ENCODE measurements around the gene SLC5A10.
A peak's percentile ranks its signal among the peaks of the same experiment; 100 is the strongest.
"Not testable (repeated sequence)": the region's sequence is repeated elsewhere in the genome, so short reads cannot be mapped to it uniquely, and the experiment has no call there.

The SLC5A10 gene

DNA sequence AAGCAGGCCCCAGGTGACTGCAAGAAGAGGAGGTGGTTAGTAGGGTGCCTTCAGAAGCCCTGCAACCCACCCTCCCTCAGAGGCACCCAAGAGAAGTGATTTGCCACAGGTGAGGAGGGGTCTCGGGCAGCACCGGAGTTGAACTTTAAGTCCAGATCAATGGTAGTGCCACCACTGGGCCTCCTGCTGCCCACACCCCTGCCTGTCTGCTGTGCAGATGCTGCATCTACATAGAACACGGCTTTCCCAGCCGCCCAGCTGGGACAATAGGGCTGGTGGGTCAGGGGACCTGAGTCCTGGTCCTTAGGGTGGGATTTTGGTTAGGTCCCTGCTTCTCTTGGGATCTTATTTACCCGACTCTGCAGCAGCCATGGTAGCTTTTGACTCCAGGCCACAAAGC is 70.2 kb downstream of the SLC5A10 start:
- no peak for DNase-seq (ENCODE audit: low read depth)
- TF ChIP-seq, protein P1, sequence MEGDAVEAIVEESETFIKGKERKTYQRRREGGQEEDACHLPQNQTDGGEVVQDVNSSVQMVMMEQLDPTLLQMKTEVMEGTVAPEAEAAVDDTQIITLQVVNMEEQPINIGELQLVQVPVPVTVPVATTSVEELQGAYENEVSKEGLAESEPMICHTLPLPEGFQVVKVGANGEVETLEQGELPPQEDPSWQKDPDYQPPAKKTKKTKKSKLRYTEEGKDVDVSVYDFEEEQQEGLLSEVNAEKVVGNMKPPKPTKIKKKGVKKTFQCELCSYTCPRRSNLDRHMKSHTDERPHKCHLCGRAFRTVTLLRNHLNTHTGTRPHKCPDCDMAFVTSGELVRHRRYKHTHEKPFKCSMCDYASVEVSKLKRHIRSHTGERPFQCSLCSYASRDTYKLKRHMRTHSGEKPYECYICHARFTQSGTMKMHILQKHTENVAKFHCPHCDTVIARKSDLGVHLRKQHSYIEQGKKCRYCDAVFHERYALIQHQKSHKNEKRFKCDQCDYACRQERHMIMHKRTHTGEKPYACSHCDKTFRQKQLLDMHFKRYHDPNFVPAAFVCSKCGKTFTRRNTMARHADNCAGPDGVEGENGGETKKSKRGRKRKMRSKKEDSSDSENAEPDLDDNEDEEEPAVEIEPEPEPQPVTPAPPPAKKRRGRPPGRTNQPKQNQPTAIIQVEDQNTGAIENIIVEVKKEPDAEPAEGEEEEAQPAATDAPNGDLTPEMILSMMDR (IDR thresholded peaks at IDR 0.05; ENCODE audit: low read depth, low read length, missing control alignments), result no peak
- H3K4me3 ChIP-seq (ENCODE audit: low read depth, low read length), result no peak overlapping the region

DNA sequence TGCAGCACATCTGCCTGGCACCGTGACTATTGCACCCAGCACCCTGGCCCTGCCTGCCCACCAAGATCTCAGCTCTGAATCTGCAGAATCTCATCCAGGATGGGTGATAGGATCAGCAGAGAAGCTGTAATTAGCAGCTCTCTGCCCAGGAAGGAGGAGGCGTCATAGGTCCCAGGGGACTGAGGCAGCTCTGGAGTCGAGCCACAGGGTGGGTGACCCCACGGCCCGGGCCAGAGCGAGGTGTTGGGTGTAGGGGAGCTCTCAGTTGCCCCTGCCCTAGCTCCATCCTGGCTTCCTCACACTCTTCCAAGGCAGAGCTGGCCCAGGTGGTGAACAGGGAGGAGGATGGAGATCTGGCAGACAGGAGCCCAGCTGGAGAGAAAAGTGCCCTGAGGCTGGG is 70.8 kb downstream of the SLC5A10 start:
- H3K4me3 ChIP-seq (ENCODE audit: low read depth, low read length), result no peak overlapping the region
- TF ChIP-seq, protein P1 (IDR thresholded peaks at IDR 0.05; ENCODE audit: low read depth, low read length, missing control alignments), result no peak
- no peak for DNase-seq (ENCODE audit: low read depth)

DNA sequence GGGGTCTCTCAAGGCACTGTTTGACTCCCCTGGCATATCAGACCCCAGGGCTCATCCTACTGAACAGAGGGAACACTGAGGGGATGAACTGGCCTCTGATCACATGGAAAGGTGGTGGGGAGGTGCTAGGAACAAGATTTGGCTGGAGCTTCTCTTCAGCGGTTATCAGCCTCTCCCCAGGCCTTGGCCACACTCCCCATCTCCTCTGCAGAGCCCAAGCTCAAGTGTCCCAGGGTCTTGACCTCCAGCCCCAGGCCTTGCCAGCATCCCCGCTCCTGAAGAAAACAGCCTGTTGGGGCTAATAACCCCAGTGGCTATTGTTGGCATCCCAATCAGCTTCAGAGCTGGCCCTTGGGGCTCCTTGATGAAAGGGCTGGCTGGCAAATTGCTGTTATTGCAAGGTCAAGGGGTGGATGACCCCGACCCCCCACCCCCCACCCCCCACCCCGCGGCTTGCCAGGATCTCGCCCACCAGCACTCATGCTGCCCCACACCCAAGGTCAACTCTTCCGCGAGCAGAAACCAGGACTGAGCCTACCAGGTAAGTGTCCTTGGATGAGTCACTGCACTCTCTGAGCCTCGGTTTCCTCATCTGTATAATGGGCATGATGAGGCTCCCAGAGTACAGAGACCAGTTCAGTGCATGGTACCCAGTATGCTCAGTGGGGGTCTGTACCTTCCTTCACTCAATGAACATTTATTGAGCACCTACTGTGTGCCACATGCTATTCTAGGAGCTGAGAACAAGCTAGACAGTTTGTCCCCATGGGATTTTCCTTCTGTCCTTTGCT is 71.4 kb downstream of the SLC5A10 start:
- TF ChIP-seq, protein P1 (IDR thresholded peaks at IDR 0.05; ENCODE audit: low read depth, low read length, missing control alignments), result no peak
- H3K4me3 ChIP-seq (ENCODE audit: low read depth, low read length), result no peak overlapping the region
- no peak for DNase-seq (ENCODE audit: low read depth)

DNA sequence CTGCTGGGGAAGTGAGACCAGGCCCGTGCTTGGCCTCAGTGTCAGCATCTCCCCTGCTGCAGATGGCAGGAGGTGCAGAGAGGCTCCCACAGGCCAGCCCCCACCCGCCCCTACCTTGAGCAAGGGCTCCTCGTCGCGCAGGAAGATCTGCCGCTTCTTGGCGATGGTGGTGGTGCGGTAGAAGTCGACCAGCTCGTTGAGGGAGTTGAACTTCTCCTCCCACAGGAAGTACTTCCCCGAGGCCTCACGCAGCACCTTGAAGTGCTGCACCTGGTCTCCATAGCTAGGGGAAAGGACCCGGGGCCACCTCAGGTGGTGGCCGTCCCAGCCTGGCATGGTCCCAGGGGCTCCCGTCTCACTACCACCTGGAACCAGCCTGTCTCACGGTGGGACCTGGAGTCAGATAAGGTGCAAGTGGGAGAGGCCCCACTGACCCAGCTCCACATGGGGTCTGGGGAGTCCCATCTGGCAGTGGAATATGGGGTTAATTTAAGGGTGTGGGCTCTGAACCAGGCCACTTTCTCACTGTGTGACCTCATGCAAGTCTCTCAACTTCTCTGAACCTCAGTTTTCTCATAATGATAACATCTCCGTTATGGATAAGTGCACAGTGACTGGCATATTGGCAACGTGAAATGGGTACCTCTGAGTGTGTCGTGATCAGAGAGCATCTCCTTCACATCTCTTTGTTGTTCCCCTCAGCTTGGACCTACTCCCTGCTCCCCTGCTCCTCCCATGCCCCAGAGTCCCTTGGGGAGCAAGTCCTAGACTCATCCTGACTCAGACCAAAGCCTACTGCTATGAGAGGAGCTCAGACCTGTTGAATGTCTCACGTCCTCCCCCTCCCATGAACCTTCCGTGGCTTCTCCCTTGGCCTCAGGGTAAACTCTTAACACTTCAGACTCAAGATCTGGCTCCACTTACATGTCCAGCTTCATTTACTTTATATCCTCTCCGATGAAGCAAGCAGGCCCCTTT is 72.4 kb downstream of the SLC5A10 start:
- TF ChIP-seq, protein P1 (IDR thresholded peaks at IDR 0.05; ENCODE audit: low read depth, low read length, missing control alignments), result no peak
- DNase-seq (ENCODE audit: low read depth), result no peak
- no peak overlapping the region for H3K4me3 ChIP-seq (ENCODE audit: low read depth, low read length)

DNA sequence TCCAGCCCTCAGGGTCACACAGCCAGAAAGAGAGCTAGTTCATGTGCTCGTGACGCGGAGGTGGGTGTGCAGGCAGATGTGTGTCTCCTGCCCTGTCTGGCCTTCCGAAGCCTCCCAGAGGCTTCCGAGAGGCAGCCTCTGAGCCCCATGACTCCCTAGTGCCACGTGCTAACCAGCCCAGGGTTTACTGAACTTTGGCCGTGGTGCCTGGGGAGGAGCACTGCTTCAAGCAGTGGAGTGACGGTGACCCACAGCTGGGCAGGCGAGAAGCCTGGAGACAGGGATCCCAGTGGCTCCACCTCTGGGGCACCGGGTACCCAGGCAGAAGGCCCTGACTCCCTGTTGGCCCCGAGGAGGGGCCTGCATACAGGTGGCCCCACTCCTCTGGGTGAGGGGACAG is 76.7 kb downstream of the SLC5A10 start:
- not testable (repeated sequence) for DNase-seq (ENCODE audit: low read depth); H3K4me3 ChIP-seq (ENCODE audit: low read depth, low read length)

DNA sequence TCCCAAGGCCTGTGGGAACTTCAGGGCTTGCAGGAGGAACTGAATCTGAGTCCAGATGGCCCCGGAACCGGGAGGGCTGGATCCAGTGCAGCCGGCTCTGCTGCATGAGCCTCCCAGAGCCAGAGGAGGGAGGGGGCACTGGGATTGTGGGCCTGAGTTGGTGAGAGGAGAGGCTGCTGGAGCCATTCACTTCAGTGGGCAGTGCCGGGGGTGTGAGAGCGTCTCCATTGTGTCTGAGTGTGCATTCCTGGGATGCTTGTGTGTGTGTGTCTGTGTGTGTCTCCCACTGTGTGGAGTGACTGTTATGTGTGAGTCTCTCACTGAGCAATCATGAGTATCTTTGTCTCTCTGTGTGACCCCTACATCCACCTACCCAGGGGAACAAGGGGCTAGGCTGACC is 77.8 kb downstream of the SLC5A10 start:
- not testable (repeated sequence) for H3K4me3 ChIP-seq (ENCODE audit: low read depth, low read length); DNase-seq (ENCODE audit: low read depth)

DNA sequence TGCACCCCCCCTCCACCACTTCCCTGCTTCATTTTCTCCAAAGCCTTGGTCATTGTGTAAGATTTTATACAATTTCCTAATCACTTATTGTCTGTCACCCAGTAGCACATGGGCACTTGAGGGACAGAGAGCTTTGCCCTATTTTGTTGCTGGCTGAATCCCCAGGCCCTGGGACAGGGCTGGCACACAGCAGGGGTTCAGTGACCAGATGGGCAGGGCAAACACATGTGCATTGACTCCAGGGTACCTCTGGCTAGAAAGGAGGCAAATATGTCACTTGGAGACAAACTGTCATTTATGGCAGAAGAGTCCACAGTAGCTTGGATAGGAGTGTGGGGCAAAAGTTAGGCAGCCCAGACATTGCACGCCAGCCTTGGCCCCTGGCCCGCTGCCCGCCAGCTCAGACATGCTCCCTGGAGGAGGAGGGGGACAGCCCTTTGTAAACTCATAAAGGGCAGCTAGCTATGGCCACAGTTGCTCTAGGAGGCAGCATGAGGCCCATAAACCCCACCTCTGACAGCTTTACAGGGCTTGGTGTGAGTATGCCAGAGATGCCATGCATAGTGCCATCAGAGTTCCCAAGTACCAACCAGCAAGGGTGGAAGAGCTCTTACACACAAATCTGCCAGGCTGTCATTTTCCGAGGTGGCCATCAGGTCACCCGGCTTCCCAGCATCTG is 78.9 kb downstream of the SLC5A10 start:
- not testable (repeated sequence) for H3K4me3 ChIP-seq (ENCODE audit: low read depth, low read length); DNase-seq (ENCODE audit: low read depth)

DNA sequence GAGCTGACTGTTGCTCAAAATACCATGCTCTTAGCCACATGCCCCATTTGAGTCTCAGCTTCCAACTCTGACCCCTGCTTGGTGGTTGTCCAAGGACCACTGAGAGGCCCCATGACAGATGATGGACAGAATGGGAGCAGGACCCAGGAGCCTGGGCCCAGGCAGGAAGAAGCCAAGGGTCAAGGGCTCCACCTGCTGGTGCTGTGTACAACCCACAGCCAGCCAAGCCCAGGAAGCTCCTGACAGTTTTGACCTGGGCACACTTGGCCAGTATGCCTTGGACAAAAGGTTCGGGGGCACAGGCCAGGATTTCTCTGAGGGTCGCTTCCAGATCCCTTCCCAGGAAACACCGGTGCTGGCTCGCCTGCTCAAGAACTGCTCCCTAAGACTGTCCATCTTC is 79.8 kb downstream of the SLC5A10 start:
- not testable (repeated sequence) for H3K4me3 ChIP-seq (ENCODE audit: low read depth, low read length); DNase-seq (ENCODE audit: low read depth)
- TF ChIP-seq, protein P1 (IDR thresholded peaks at IDR 0.05; ENCODE audit: low read depth, low read length, missing control alignments), result peak; percentile 33

DNA sequence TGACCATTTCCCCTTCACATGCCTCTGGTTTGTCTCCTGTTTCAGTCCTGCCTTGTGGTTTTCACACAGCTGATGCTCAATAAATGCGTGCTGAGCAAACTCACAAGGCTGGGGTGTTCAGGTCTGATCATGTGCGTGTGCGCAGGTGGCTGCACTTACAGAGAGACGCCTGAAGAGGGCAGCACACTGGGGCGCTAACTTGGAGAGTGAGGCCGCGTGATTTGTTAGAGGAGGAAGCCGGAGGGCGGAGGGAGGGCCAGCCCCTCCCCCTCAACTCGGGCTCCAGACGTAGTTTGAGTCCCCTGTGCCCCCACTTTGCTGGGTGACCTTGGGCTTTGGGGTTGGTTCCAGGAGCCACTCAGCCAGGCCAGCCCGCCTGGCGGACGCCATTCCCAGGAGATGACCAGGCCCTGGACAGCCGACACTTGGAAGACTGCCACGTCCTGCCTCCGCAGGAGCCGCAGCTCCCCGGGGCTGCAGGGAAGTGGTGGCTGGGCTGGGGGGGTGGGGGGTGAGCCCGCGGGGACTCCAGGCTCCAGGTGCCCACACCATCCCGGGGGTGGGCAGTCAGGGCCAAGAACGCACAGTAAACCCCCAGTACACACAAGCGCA is 80.5 kb downstream of the SLC5A10 start:
- not testable (repeated sequence) for H3K4me3 ChIP-seq (ENCODE audit: low read depth, low read length); DNase-seq (ENCODE audit: low read depth)

DNA sequence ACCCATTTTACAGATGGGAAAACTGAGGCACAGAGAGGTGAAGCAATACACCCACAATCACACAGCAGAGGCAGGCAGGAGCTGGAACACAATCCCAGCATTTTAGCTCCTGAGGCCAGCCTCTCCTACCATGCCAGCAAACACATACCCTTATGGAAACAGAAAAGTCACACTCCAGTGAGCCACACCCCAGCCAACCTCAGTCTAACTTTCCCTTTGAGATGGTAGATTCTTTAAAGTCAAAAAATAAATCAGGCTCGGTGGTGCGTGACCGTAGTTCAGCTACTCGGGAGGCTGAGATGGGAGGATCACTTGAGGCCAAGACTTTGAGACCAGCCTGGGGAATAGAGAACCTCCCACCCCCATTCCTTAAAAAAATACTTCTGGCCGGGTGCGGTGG is 84.2 kb downstream of the SLC5A10 start:
- DNase-seq (ENCODE audit: low read depth); H3K4me3 ChIP-seq (ENCODE audit: low read depth, low read length): not testable (repeated sequence)

DNA sequence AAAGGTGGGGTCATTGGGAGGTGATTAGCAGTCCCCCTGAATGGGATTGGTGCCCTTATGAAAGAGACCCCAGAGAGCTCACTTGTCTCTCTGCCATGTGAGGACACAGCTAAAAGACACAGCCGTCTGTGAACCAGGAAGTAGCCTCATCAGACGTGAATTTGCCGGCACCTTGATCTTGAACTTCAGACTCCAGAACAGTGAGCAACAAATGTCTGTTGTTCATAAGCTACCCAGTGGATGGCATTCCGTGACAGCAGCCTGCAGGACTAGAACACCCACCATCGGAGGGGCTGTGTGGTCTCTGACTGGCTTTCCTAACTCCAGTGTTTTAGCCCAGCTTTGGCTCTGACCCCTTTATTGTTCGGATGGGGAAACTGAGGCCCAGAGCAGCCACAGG is 85.6 kb downstream of the SLC5A10 start:
- not testable (repeated sequence) for H3K4me3 ChIP-seq (ENCODE audit: low read depth, low read length); DNase-seq (ENCODE audit: low read depth)

Data from GM12864 (cell line).